ENCODE measurements around the gene AFF2. TPM values are rescaled to one million over a fixed set of nuclear protein-coding genes. Genes with fewer than 3 reads are reported as not detected.

AFF2 gene
- total RNA-seq, 1 donor from 2014 or later: under 0.01 TPM

- Histone ChIP-seq H3K27me3 (ENCODE audit: control insufficient read depth, insufficient read depth, low read length) (no peaks in the 10 kb centered on the region), H3K4me3 (ENCODE audit: low read depth, low read length) (no peak overlapping the region), H3K36me3 (ENCODE audit: control insufficient read depth, insufficient read depth, low read length) (no peaks in the 10 kb centered on the region)
- TF ChIP-seq CTCF (IDR thresholded peaks at IDR 0.05; ENCODE audit: insufficient read depth, low read length, severe bottlenecking): no peak
- FAIRE-seq: no peak
- DNase-seq (ENCODE audit: low read depth): peak; percentile 41
These were observed 429.3 kb downstream of the AFF2 start for GRCh38 chrX:148929686-148930085.

- Histone ChIP-seq H3K4me3 (ENCODE audit: low read depth, low read length) (no peak overlapping the region), H3K36me3 (ENCODE audit: control insufficient read depth, insufficient read depth, low read length) (no peaks in the 10 kb centered on the region), H3K27me3 (ENCODE audit: control insufficient read depth, insufficient read depth, low read length) (no peaks in the 10 kb centered on the region)
- FAIRE-seq: no peak
- TF ChIP-seq CTCF (IDR thresholded peaks at IDR 0.05; ENCODE audit: insufficient read depth, low read length, severe bottlenecking): no peak
- DNase-seq (ENCODE audit: low read depth): peak; percentile 50
These were observed 429.9 kb downstream of the AFF2 start for GRCh38 chrX:148930206-148930729.

GRCh38 chrX:148933881-148934280, 433.5 kb downstream of the AFF2 start:
- Histone ChIP-seq H3K27me3 (ENCODE audit: control insufficient read depth, insufficient read depth, low read length) (no peaks in the 10 kb centered on the region), H3K4me3 (ENCODE audit: low read depth, low read length) (no peak overlapping the region), H3K36me3 (ENCODE audit: control insufficient read depth, insufficient read depth, low read length) (no peaks in the 10 kb centered on the region)
- FAIRE-seq: no peak
- no peak for TF ChIP-seq CTCF (IDR thresholded peaks at IDR 0.05; ENCODE audit: insufficient read depth, low read length, severe bottlenecking)
- peak; percentile 59 for DNase-seq (ENCODE audit: low read depth)

GRCh38 chrX:148938348-148938747, 437.9 kb downstream of the AFF2 start:
- FAIRE-seq (no peak), DNase-seq (ENCODE audit: low read depth) (no peak)
- H3K4me3 ChIP-seq (ENCODE audit: low read depth, low read length): no peak overlapping the region
- no peak for TF ChIP-seq CTCF (IDR thresholded peaks at IDR 0.05; ENCODE audit: insufficient read depth, low read length, severe bottlenecking)
- H3K27me3 ChIP-seq (ENCODE audit: control insufficient read depth, insufficient read depth, low read length): no peaks in the 10 kb centered on the region
- no peaks in the 10 kb centered on the region for H3K36me3 ChIP-seq (ENCODE audit: control insufficient read depth, insufficient read depth, low read length)

GRCh38 chrX:148940411-148940996, 440.1 kb downstream of the AFF2 start:
- no peak for TF ChIP-seq CTCF (IDR thresholded peaks at IDR 0.05; ENCODE audit: insufficient read depth, low read length, severe bottlenecking)
- Histone ChIP-seq H3K36me3 (ENCODE audit: control insufficient read depth, insufficient read depth, low read length) (no peaks in the 10 kb centered on the region), H3K4me3 (ENCODE audit: low read depth, low read length) (no peak overlapping the region), H3K27me3 (ENCODE audit: control insufficient read depth, insufficient read depth, low read length) (no peaks in the 10 kb centered on the region)
- DNase-seq (ENCODE audit: low read depth) (no peak), FAIRE-seq (no peak)

- H3K27me3 ChIP-seq (ENCODE audit: control insufficient read depth, insufficient read depth, low read length): no peaks in the 10 kb centered on the region
- DNase-seq (ENCODE audit: low read depth): no peak
- no peaks in the 10 kb centered on the region for H3K36me3 ChIP-seq (ENCODE audit: control insufficient read depth, insufficient read depth, low read length)
- H3K4me3 ChIP-seq (ENCODE audit: low read depth, low read length): no peak overlapping the region
- TF ChIP-seq CTCF (IDR thresholded peaks at IDR 0.05; ENCODE audit: insufficient read depth, low read length, severe bottlenecking): no peak
- no peak for FAIRE-seq
These were observed 442.3 kb downstream of the AFF2 start for GRCh38 chrX:148942754-148943153.
